HUES64 (cell line): ENCODE measurements around the gene SPOCK3.

Source experiments
- H3K27ac ChIP-seq: 2 replicates; pipeline ENCODE4 v1.7.0; 2013; ENCODE audit warnings: low read depth, low read length, inconsistent platforms
- H3K27me3 ChIP-seq: 2 replicates; pipeline ENCODE4 v1.6.1; 2013; ENCODE audit warnings: mild to moderate bottlenecking, low read length; ENCODE audit not compliant: insufficient read depth
- H3K36me3 ChIP-seq: 2 replicates; pipeline ENCODE4 v1.6.1; 2013; ENCODE audit warnings: mild to moderate bottlenecking, low read length; ENCODE audit not compliant: insufficient read depth
- H3K4me1 ChIP-seq: 2 replicates; pipeline ENCODE4 v1.6.1; 2013; ENCODE audit warnings: mild to moderate bottlenecking, low read length, moderate library complexity; ENCODE audit not compliant: insufficient read depth
- H3K4me3 ChIP-seq: 2 replicates; pipeline ENCODE4 v1.5.1; 2013; ENCODE audit warnings: mild to moderate bottlenecking, low read length, moderate library complexity
- H3K9ac ChIP-seq: 2 replicates; pipeline ENCODE4 v1.6.1; 2013; ENCODE audit warnings: mild to moderate bottlenecking, low read depth, low read length
- H3K9me3 ChIP-seq: 2 replicates; pipeline ENCODE4 v1.6.1; 2013; ENCODE audit warnings: low read depth, low read length; ENCODE audit not compliant: insufficient read depth
- WGBS: fragments of 150-250, 120-280 bp; methylation state at CpG from one replicate; pipeline ENCODE4 v1.1.7; 2013; ENCODE audit warnings: missing lambda C conversion rate; 5-methylcytosine and 5-hydroxymethylcytosine counted together

SPOCK3 gene

DNA sequence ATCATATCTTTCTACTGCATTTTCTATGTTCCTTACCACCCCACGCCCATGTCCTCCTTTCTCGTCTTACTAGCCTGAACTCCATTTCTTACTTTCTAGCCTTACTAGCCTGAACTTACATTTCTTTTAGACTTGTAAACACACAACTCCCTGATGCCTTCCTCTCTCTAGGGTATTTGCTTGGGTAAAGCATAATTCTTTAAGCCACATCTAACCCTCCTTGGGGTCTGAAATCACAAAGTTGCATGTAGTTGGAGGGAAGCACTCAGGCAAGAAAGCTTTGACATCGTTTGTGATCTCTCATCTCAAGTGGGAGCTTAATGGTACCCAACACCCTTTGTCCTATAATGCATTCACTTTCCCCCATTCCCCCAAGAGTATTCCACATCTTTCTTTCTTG is 124.4 kb downstream of the SPOCK3 start:
- H3K36me3 ChIP-seq: no peaks in the 10 kb centered on the region
- H3K27ac ChIP-seq: no peak overlapping the region
- no peak overlapping the region for H3K9ac ChIP-seq
- 91% methylated on average over 3 of the region's 3 CpGs for WGBS
- no peak overlapping the region for H3K4me3 ChIP-seq
- no peaks in the 10 kb centered on the region for H3K27me3 ChIP-seq
- H3K4me1 ChIP-seq: no peaks in the 10 kb centered on the region
- H3K9me3 ChIP-seq: no peaks in the 10 kb centered on the region

GRCh38 chr4:167105857-167106256 is 128.4 kb downstream of the SPOCK3 start:
- Histone ChIP-seq H3K36me3 (no peaks in the 10 kb centered on the region), H3K4me1 (no peaks in the 10 kb centered on the region), H3K4me3 (no peak overlapping the region), H3K27me3 (no peaks in the 10 kb centered on the region), H3K27ac (no peak overlapping the region), H3K9ac (no peak overlapping the region), H3K9me3 (no peaks in the 10 kb centered on the region)

DNA sequence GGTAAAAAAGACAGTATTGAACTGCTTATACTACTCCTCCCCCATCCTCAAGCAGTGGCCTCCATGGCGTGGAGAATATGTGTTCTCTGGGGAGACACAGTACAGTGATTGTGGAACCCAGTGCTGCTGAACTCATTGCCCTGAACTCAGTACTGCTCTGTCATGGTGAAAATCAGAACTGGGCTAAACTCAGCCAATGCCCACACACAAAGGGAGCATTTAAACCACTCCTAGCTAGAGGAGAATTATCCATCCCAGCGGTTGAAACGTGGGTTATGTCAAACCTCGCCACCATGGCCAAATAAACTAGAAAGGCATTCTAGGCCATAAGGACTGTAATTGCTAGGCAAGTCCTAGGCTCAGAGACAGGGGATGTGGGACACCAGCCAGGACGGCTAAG is 131.8 kb downstream of the SPOCK3 start:
- H3K4me1 ChIP-seq: 0 out of 2 replicates have a peak, but pooled peaks cover 4% of the 10 kb centered on the region
- no peak overlapping the region for H3K27ac ChIP-seq
- no peak overlapping the region for H3K9ac ChIP-seq
- H3K4me3 ChIP-seq: no peak overlapping the region
- no peaks in the 10 kb centered on the region for H3K9me3 ChIP-seq
- H3K36me3 ChIP-seq: no peaks in the 10 kb centered on the region
- WGBS: 98% methylated on average over 5 of the region's 5 CpGs
- no peaks in the 10 kb centered on the region for H3K27me3 ChIP-seq

- Histone ChIP-seq H3K36me3 (no peaks in the 10 kb centered on the region), H3K4me3 (no peak overlapping the region), H3K27ac (no peak overlapping the region), H3K27me3 (no peaks in the 10 kb centered on the region), H3K4me1 (0 out of 2 replicates have a peak, but pooled peaks cover 4% of the 10 kb centered on the region), H3K9me3 (no peaks in the 10 kb centered on the region), H3K9ac (no peak overlapping the region)
- WGBS: 94% methylated on average over 2 of the region's 2 CpGs
Measured at GRCh38 chr4:167101035-167101434, 133.3 kb downstream of the SPOCK3 start.

DNA sequence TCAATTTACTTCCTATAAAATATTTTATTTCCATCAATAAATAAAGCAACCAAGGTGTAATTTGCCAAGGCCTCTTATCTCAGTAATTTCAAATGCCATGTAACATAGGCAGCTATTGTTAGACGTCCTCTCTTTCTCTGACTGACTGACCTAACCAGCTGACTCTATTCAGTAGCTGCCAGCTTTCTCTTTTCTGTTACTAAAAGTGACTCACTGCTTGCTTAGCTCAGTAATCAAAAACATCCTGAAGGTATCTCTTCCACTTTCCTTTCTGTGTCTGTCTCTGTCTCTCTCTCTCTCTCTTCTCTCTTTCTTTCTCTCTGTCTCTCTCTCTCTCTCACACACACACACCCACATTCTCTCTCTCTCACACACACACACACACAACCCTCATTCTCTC is 134.2 kb downstream of the SPOCK3 start:
- Histone ChIP-seq H3K9ac (no peak overlapping the region), H3K4me1 (0 out of 2 replicates have a peak, but pooled peaks cover 4% of the 10 kb centered on the region), H3K36me3 (no peaks in the 10 kb centered on the region), H3K27ac (no peak overlapping the region), H3K27me3 (no peaks in the 10 kb centered on the region), H3K9me3 (no peaks in the 10 kb centered on the region), H3K4me3 (no peak overlapping the region)
- WGBS: 53% methylated on average over 1 of the region's 1 CpG

DNA sequence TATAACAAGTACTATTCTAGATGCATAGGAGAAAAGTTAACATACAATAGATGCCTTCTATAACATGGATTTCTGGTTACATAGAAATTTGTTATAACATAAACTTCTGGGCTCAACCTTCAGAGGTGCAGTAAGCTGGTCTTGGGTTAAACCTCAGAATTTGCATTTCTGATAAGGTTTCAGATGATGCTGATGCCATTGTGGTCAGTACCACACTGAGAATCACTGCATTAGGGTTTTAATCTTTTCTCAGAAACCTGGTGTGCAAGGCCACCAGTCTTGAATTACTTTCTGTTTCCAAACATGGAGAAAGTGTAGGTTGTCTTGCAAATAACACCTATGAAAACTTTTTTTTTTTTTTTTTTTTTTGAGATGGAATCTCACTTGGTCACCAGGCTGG is 146.2 kb downstream of the SPOCK3 start:
- H3K9me3 ChIP-seq: no peaks in the 10 kb centered on the region
- no peak overlapping the region for H3K4me3 ChIP-seq
- H3K9ac ChIP-seq: no peak overlapping the region
- H3K27ac ChIP-seq: no peak overlapping the region
- no peaks in the 10 kb centered on the region for H3K4me1 ChIP-seq
- H3K27me3 ChIP-seq: no peaks in the 10 kb centered on the region
- H3K36me3 ChIP-seq: no peaks in the 10 kb centered on the region

- Histone ChIP-seq H3K27ac (no peak overlapping the region), H3K4me3 (no peak overlapping the region), H3K9me3 (no peaks in the 10 kb centered on the region), H3K9ac (no peak overlapping the region), H3K4me1 (no peaks in the 10 kb centered on the region), H3K27me3 (no peaks in the 10 kb centered on the region), H3K36me3 (no peaks in the 10 kb centered on the region)
- WGBS: 94% methylated on average over 2 of the region's 2 CpGs
Measured at GRCh38 chr4:167084321-167084720, 150.0 kb downstream of the SPOCK3 start.

DNA sequence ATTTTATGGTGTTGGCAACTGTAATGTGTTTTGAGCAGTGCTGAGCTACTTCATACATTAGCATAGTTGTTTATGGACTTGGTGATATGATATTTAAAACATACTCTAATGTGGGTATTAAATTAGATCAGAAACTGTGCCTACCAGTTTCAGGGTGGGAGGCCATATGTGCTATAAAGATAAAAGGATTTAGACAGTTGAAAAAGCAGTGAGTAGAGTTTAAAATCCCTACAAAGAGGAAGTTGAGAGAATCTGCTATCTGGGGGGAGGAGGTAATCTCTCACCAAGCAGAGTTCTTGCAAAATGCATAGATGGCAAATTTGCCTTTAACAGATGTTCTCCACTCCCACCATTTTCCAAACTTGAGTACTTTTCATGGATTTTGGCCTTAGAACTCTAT is 154.5 kb downstream of the SPOCK3 start:
- no peaks in the 10 kb centered on the region for H3K27me3 ChIP-seq
- no peak overlapping the region for H3K4me3 ChIP-seq
- no peaks in the 10 kb centered on the region for H3K9me3 ChIP-seq
- no peaks in the 10 kb centered on the region for H3K36me3 ChIP-seq
- H3K4me1 ChIP-seq: no peaks in the 10 kb centered on the region
- no peak overlapping the region for H3K9ac ChIP-seq
- no peak overlapping the region for H3K27ac ChIP-seq

- 88% methylated on average over 1 of the region's 1 CpG for WGBS
Measured at GRCh38 chr4:167052631-167053091, 181.6 kb downstream of the SPOCK3 start.

DNA sequence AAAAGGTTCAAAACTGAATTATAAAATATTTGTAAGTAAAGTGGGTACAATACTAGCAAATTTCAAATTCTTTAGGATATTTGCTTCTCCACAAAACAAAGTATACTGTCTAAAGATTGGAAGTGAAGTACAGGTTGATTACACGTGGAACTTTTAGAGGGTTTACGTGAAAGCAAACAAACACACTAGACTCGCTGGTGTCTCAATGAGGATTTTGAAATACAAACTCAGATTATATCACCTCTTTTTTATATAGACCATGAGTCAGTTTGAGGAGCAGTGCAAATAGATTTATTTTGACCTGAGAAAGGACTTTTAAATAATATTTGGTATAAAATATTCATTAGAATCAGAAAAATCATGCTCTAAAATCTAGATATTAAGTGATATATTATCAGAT is 185.0 kb downstream of the SPOCK3 start:
- H3K27me3 ChIP-seq: no peaks in the 10 kb centered on the region
- no peaks in the 10 kb centered on the region for H3K4me1 ChIP-seq
- WGBS: 100% methylated on average over 2 of the region's 3 CpGs
- no peak overlapping the region for H3K9ac ChIP-seq
- no peaks in the 10 kb centered on the region for H3K36me3 ChIP-seq
- H3K4me3 ChIP-seq: no peak overlapping the region
- no peaks in the 10 kb centered on the region for H3K9me3 ChIP-seq
- H3K27ac ChIP-seq: no peak overlapping the region

More at GRCh38 chr4:167052631-167053091, 181.6 kb downstream of the SPOCK3 start:
- Histone ChIP-seq H3K9ac (no peak overlapping the region), H3K27ac (no peak overlapping the region), H3K9me3 (no peaks in the 10 kb centered on the region), H3K36me3 (no peaks in the 10 kb centered on the region), H3K4me3 (no peak overlapping the region), H3K27me3 (no peaks in the 10 kb centered on the region), H3K4me1 (no peaks in the 10 kb centered on the region)

GRCh38 chr4:167041524-167041923 is 192.8 kb downstream of the SPOCK3 start:
- Histone ChIP-seq H3K9ac (no peak overlapping the region), H3K4me3 (no peak overlapping the region), H3K27me3 (no peaks in the 10 kb centered on the region), H3K36me3 (no peaks in the 10 kb centered on the region), H3K27ac (no peak overlapping the region), H3K9me3 (no peaks in the 10 kb centered on the region), H3K4me1 (no peaks in the 10 kb centered on the region)
- 75% methylated on average over 1 of the region's 1 CpG for WGBS

DNA sequence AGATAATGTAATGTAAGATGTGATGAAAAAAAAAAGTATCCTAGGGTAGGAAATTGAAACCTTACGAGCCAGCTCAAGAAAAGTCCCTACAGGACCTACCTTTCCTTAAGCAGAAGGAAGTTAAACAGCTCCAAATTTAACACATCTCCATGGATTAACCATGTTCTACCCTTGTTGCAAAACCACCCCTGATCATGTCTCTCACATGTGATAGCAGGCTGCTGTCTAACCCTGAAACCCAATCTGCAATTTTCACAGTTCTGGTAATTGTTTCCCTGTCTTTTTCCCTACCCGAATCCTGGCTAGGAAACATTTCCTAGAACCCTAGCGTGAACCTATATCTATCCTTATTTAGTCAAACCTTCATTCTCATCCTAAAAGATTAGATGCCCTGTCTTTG is 198.9 kb downstream of the SPOCK3 start:
- Histone ChIP-seq H3K9ac (no peak overlapping the region), H3K27me3 (no peaks in the 10 kb centered on the region), H3K9me3 (no peaks in the 10 kb centered on the region), H3K36me3 (no peaks in the 10 kb centered on the region), H3K4me3 (no peak overlapping the region), H3K4me1 (peaks cover 9% of the 10 kb centered on the region; the same call in 1 of the 2 replicates), H3K27ac (no peak overlapping the region)
- WGBS: 77% methylated on average over 3 of the region's 3 CpGs
